NB4 (cell line): ENCODE measurements around the gene C7orf57.
A peak's percentile ranks its signal among the peaks of the same experiment; 100 is the strongest.
"Not testable (repeated sequence)": the region's sequence is repeated elsewhere in the genome, so short reads cannot be mapped to it uniquely, and the experiment has no call there.

Source experiments
- DNase-seq: peaks from one replicate; pipeline ENCODE4 v3.0.0; 2010; ENCODE audit warnings: low read depth
- H3K4me3 ChIP-seq: one replicate; pipeline ENCODE4 v1.5.1; 2011; ENCODE audit warnings: mild to moderate bottlenecking, low read depth, low read length, moderate library complexity
- MYC ChIP-seq: IDR thresholded peaks from 2 replicates; pipeline ENCODE4 v1.6.1; 2011; ENCODE audit warnings: low read depth, low read length
- POLR2A ChIP-seq: IDR thresholded peaks from 2 replicates; pipeline ENCODE4 v1.6.1; 2011; ENCODE audit warnings: mild to moderate bottlenecking; ENCODE audit not compliant: insufficient read length; ENCODE audit errors: extremely low read depth
- TF ChIP-seq, protein P1 (sequence below): IDR thresholded peaks from one replicate; pipeline ENCODE4 v1.5.1; 2012; ENCODE audit warnings: low read depth, low read length
- TF ChIP-seq, protein P2 (sequence below): IDR thresholded peaks from 2 replicates; pipeline ENCODE4 v1.6.1; 2011; ENCODE audit warnings: low read depth, low read length

C7orf57 gene

DNA sequence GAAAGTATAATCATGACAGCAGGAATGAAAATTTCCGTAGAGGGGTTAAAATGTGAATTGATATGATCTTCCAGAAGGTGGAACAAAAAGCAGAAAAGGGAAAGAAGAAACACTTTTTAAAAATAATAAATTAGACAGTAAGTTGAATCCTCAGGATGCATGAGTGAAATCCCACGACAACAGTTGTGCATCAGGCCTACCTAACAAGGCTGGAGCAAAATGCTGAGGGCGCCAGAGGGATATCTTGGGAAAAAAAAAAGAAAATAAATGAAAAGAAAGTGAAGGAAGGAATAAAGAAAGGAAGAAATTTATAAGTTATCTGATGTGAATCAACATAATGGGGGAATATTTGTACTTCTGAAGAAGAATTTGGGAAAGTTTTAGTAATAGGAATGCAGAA lies 42.9 kb upstream of the C7orf57 start:
- TF ChIP-seq, protein P1, sequence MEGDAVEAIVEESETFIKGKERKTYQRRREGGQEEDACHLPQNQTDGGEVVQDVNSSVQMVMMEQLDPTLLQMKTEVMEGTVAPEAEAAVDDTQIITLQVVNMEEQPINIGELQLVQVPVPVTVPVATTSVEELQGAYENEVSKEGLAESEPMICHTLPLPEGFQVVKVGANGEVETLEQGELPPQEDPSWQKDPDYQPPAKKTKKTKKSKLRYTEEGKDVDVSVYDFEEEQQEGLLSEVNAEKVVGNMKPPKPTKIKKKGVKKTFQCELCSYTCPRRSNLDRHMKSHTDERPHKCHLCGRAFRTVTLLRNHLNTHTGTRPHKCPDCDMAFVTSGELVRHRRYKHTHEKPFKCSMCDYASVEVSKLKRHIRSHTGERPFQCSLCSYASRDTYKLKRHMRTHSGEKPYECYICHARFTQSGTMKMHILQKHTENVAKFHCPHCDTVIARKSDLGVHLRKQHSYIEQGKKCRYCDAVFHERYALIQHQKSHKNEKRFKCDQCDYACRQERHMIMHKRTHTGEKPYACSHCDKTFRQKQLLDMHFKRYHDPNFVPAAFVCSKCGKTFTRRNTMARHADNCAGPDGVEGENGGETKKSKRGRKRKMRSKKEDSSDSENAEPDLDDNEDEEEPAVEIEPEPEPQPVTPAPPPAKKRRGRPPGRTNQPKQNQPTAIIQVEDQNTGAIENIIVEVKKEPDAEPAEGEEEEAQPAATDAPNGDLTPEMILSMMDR, result no peak
- DNase-seq, result no peak
- peak overlapping the region; percentile 60 for H3K4me3 ChIP-seq

- H3K4me3 ChIP-seq, result no peak overlapping the region
- no peak for DNase-seq
- TF ChIP-seq, protein P2, sequence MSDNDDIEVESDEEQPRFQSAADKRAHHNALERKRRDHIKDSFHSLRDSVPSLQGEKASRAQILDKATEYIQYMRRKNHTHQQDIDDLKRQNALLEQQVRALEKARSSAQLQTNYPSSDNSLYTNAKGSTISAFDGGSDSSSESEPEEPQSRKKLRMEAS, result no peak
- TF ChIP-seq, protein P1, result no peak
- TF ChIP-seq POLR2A (no peak), MYC (no peak)
These were observed 35.9 kb upstream of the C7orf57 start for GRCh38 chr7:47999413-47999812.

DNA sequence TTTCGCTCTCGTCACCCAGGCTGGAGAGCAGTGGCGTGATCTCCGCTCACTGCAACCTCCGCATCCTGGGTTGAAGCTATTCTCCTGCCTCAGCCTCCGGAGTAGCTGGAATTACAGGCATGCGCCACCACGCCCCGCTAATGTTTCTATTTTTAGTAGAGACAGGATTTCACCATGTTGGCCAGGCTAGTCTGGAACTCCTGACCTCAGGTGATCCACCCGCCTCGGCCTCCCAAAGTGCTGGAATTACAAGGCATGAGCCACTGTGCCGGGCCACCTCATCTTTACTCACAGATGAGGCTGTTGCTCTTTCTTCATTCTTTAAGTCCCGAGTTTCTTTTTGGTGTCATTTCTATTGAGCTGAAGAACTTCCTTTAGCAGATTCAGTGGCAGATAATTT lies 35.2 kb upstream of the C7orf57 start:
- H3K4me3 ChIP-seq, DNase-seq: not testable (repeated sequence)

DNA sequence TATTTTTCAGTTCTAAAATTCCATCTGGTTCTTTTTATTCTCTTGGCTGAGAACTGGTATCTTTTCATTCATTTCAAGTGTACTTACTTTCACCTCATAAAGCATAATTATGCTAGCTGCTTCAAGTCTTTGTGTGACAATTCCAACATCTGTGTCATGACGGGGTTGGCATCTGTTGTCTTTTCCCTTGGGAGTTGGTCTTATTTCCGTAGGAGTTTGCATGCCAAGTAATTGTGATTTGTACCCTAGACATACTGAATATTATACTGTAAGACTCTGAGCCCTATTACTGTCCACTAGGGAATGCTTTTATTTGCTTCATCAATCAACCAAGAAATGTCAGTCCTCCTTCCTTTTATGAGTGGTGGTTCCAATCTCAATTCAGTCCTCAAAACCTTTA lies 31.3 kb upstream of the C7orf57 start:
- no peak overlapping the region for H3K4me3 ChIP-seq
- no peak for DNase-seq
- TF ChIP-seq, protein P2, result no peak
- no peak for TF ChIP-seq POLR2A
- TF ChIP-seq, protein P1, result no peak
- TF ChIP-seq MYC, result no peak

GRCh38 chr7:48004638-48005037 lies 30.7 kb upstream of the C7orf57 start:
- DNase-seq, result no peak
- H3K4me3 ChIP-seq, result no peak overlapping the region
- no peak for TF ChIP-seq MYC
- no peak for TF ChIP-seq POLR2A
- TF ChIP-seq, protein P2, result 0 out of 2 replicates have a peak, but pooled peaks have one; percentile 10
- TF ChIP-seq, protein P1, result no peak

DNA sequence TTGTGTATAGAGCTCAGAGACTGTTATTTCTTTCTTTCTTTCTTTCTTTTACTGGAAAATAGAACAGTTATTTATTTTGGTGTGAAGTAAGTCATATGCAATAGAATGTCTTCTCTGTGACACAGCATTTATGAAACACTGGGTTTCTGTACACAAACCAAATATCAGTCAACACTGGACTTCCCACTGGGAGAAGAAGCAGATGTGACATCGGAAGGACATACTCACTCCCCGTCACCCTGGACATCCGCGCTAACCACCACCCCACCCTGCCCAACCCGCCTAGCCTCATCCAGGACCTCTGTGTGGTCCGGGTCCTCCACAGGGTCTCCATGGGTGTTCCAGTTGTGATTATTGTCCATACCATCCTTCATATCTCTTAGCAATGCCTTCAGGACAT lies 28.5 kb upstream of the C7orf57 start:
- H3K4me3 ChIP-seq, result no peak overlapping the region
- DNase-seq, result no peak
- no peak for TF ChIP-seq POLR2A
- TF ChIP-seq MYC, result no peak
- TF ChIP-seq, protein P2, result no peak
- TF ChIP-seq, protein P1, result no peak

DNA sequence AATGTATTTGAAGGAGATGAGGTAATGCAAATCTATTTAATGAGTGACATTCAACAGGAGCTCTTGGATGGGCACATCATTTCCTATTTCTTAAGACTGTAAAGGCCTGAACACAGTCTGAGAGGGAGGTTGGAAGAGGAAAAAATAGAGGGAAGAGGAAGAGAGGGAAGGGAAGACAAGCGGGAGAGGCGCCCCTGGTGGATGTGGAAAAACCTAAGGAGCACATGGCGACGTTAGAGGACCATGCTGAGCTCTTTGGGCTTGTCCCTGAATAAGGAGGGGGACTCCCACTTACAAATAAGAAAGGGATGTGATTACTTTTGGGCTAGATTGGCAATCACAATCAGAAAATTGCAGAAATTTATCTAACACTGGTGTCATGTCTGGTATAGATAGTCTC lies 26.1 kb upstream of the C7orf57 start:
- H3K4me3 ChIP-seq, result no peak overlapping the region
- no peak for DNase-seq
- no peak for TF ChIP-seq POLR2A
- TF ChIP-seq MYC, result no peak
- TF ChIP-seq, protein P2, result no peak
